Panc1 (cell line): ENCODE data around the gene NR0B2. TPM values are rescaled to one million over a fixed set of nuclear protein-coding genes. Genes with fewer than 3 reads are reported as not detected.

Experiments used
- ATAC-seq: fragments of 200-7000 bp; cut with Tn5 transposase; 2 replicates; pipeline ENCODE4 v1.9.1; 2020; ENCODE audit warnings: mild to moderate bottlenecking, moderate library complexity
- BruUV-seq: library from RNA; stranded (reverse); fragments of 400-500 nt; replicated peaks from 2 replicates; lab custom pipeline; 2021; lab: Mats Ljungman, UMichigan
- CTCF ChIA-PET: fragments of 300-600 bp; sonication (Branson Sonifier 250); formaldehyde crosslinking; loops from one replicate; lab custom pipeline; 2022; ENCODE audit warnings: antibody characterized with exemption; lab: Charles Lee
- POLR2A ChIA-PET: fragments of 300-600 bp; sonication (Branson Sonifier 250); formaldehyde crosslinking; loops from one replicate; lab custom pipeline; 2022; ENCODE audit warnings: antibody characterized with exemption; lab: Charles Lee
- DNase-seq: peaks from one replicate; pipeline ENCODE4 v3.0.0-alpha.2; 2010; ENCODE audit warnings: low read depth, low spot score
- H3K27ac ChIP-seq: 2 replicates; pipeline ENCODE4 v1.5.1; 2011; ENCODE audit warnings: mild to moderate bottlenecking, low read length, inconsistent platforms
- H3K27me3 ChIP-seq: fragments of 200-500 bp; sonication (Bioruptor generic); 2 replicates; pipeline ENCODE4 v1.6.0; 2014; ENCODE audit warnings: low read length, inconsistent platforms; ENCODE audit not compliant: control insufficient read depth, insufficient read depth
- H3K36me3 ChIP-seq: fragments of 200-500 bp; sonication (Bioruptor generic); 2 replicates; pipeline ENCODE4 v1.5.1; 2014; ENCODE audit warnings: inconsistent platforms, mild to moderate bottlenecking, low read length, moderate library complexity; ENCODE audit not compliant: control insufficient read depth, insufficient read depth
- H3K4me1 ChIP-seq: 2 replicates; pipeline ENCODE4 v1.5.1; 2011; ENCODE audit warnings: inconsistent platforms, mild to moderate bottlenecking, low read length, moderate library complexity; ENCODE audit not compliant: control insufficient read depth, insufficient read depth
- H3K4me3 ChIP-seq, 2 experiments: 2 replicates each; pipeline ENCODE4 v1.5.1; 2011 to 2012; ENCODE audit warnings: low read depth in 2 of 2, low read length in 2 of 2, mild to moderate bottlenecking in 2 of 2, inconsistent platforms in 1 of 2, moderate library complexity in 1 of 2
- H3K9me3 ChIP-seq: fragments of 200-500 bp; sonication (Bioruptor generic); 2 replicates; pipeline ENCODE4 v1.5.1; 2014; ENCODE audit warnings: low read depth, mild to moderate bottlenecking, inconsistent platforms, low read length, moderate library complexity; ENCODE audit not compliant: control insufficient read depth, insufficient read depth
- CTCF ChIP-seq: fragments of 450-650 bp; IDR thresholded peaks from 2 replicates; pipeline ENCODE4 v1.5.1; 2017; ENCODE audit warnings: mild to moderate bottlenecking
- POLR2AphosphoS5 ChIP-seq: IDR thresholded peaks from 2 replicates; pipeline ENCODE4 v1.6.1; 2012; ENCODE audit warnings: mild to moderate bottlenecking, low read depth, low read length, moderate library complexity
- REST ChIP-seq, 2 experiments: IDR thresholded peaks; 2 replicates each; pipeline ENCODE4 v1.6.1; 2011 to 2012; ENCODE audit warnings: low read depth in 2 of 2, control low read depth in 1 of 2, low read length in 1 of 2, mild to moderate bottlenecking in 1 of 2, moderate library complexity in 1 of 2; ENCODE audit not compliant: insufficient read depth in 1 of 2
- SIN3A ChIP-seq: IDR thresholded peaks from 2 replicates; pipeline ENCODE4 v1.6.1; 2012; ENCODE audit warnings: low read depth, mild to moderate bottlenecking, low read length, moderate library complexity, borderline replicate concordance; ENCODE audit not compliant: insufficient read depth
- TCF7L2 ChIP-seq: IDR thresholded peaks from 2 replicates; pipeline ENCODE4 v1.6.1; 2011; ENCODE audit warnings: mild to moderate bottlenecking, low read depth, low read length, inconsistent platforms
- in situ Hi-C: cut with HindIII; loops from 2 replicates; pipeline ENCODE4 v1.10.0; 2016; ENCODE audit warnings: low sequenced_read_pairs, low pct_unique_long_range_greater_than_20kb
- intact Hi-C: fragments of 100-400 bp; cut with micrococcal nuclease; formaldehyde crosslinking; loops from one replicate; pipeline ENCODE4 v1.10.0; 2022; ENCODE audit not compliant: unreplicated experiment
- total RNA-seq: library from RNA; stranded (reverse); gene quantifications from one replicate; pipeline ENCODE4 v1.2.1, GENCODE V29; 2021; ENCODE audit not compliant: unreplicated experiment

NR0B2 gene
- total RNA-seq, 1 experiment from 2014 or later: 5.2 TPM

DNA sequence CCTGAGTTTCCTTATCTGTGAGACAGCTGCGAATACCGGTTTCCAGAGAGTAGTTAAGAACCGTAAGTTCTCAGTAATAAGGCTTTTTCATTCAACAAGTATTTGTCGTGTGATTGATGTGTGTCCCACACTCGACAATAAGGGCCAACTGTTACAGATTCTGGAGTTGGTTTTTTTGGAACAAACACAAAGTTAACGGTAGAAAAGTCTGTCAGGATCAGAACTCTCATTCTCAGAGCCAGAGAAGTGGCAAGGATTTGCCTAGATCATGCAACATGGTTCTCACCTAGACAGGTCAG is 8.6 kb upstream of the NR0B2 start:
- in situ Hi-C loops: no loop called here
- CTCF ChIA-PET: no interaction called here

GRCh38 chr1:26921540-26922430 is 8.0 kb upstream of the NR0B2 start, which contains the start of gene NUDC:
Gene NUDC (plus strand): TSS chr1:26921743. CDS start chr1:26921849, 106 bp downstream.
- CTCF ChIA-PET: no interaction called here
- no peak for TF ChIP-seq CTCF
- TF ChIP-seq REST (IDR thresholded peaks at IDR 0.05; ENCODE audit: insufficient read depth in 1 of 2, low read depth in 2 of 2, low read length in 1 of 2): no peak
- TF ChIP-seq TCF7L2: no peak
- peak; percentile 81; the same call in 1 of the 2 replicates for TF ChIP-seq SIN3A

More for the DNA sequence above, 8.6 kb upstream of the NR0B2 start:
- Histone ChIP-seq H3K4me1 (peaks cover 23% of the 10 kb centered on the region), H3K36me3 (peaks cover 28% of the 10 kb centered on the region), H3K4me3 (peak overlapping the region; percentile 82 to 87), H3K27me3 (no peaks in the 10 kb centered on the region), H3K27ac (peak overlapping the region; percentile 98), H3K9me3 (no peaks in the 10 kb centered on the region)
- intact Hi-C loops: no loop called here
- POLR2A ChIA-PET: interaction anchor here (1.0 kb wide), 1 partner anchor 18 kb away, joined by 3 read pairs; no protein-coding TSS in a partner anchor
- ATAC-seq (no peak), DNase-seq (no peak)
- TSS peak; percentile 75 for BruUV-seq
- TF ChIP-seq SIN3A (no peak), TCF7L2 (no peak), REST (IDR thresholded peaks at IDR 0.05; ENCODE audit: insufficient read depth in 1 of 2, low read depth in 2 of 2, low read length in 1 of 2) (no peak), CTCF (no peak), POLR2AphosphoS5 (no peak; the same call in 1 of the 2 replicates)

More at GRCh38 chr1:26921540-26922430, 8.0 kb upstream of the NR0B2 start, which contains the start of gene NUDC:
- Histone ChIP-seq H3K27ac (peak within 1 kb of the TSS; percentile 98), H3K4me1 (peaks cover 23% of the 10 kb centered on the region), H3K9me3 (no peaks in the 10 kb centered on the region), H3K27me3 (no peaks in the 10 kb centered on the region), H3K4me3 (peak within 1 kb of the TSS; percentile 82 to 87), H3K36me3 (peaks cover 28% of the 10 kb centered on the region)
- POLR2A ChIA-PET: interaction anchor here (0.5 to 1.0 kb wide), 5 partner anchors 9 to 557 kb away, joined by 3 to 10 read pairs (median 6); no protein-coding TSS in a partner anchor
- DNase-seq (peak; percentile 87), ATAC-seq (peak; percentile 98)
- intact Hi-C loops (no loop called here), in situ Hi-C loops (no loop called here)
- no TSS peak for BruUV-seq
